SHP77 treated with DMSO at 0.1 percent for 48 hours (cell line): Measurements from ENCODE around the gene TSPAN12.
A peak's percentile ranks its signal among the peaks of the same experiment; 100 is the strongest.
"Not testable (repeated sequence)": the region's sequence is repeated elsewhere in the genome, so short reads cannot be mapped to it uniquely, and the experiment has no call there.

ENCODE experiments used
- DNase-seq: peaks from one replicate; lab custom pipeline; 2025; lab: John Stamatoyannopoulos, UW

Gene TSPAN12

DNA sequence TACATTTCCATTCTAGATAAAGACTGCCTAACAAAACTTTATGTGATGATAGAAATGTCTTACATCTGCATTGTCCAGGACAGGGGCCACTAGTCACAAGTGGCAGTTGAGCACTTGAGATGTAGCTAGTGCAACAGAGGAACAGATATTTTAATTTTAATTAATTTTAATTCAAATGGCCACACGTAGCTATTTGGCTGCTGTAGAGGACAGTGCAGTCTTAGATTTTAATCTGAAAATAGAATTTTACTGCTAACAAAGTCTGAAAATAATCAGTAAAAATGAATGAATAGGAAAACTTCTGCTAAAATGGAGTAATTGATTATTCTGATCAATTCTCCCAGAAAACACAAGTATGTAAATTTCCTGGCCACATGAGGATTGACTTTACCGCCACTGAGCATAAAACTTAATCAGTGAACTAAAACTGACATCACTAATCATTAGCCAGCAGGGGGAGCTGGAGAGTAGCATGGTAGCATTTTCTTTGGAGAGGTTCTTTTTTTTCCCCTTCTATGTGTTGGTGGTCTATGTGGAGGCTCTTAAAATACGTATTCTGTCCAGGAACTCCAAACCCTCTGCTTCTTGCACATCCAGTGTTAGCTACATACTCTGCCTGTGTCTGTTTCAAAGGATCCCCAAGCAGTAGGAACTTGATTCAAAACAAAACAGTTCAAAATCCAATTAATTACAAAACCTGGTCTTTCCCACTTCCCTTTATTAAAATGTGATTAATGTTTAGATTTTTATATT, 52.1 kb downstream of the TSPAN12 start:
- peak; percentile 39 for DNase-seq

DNA sequence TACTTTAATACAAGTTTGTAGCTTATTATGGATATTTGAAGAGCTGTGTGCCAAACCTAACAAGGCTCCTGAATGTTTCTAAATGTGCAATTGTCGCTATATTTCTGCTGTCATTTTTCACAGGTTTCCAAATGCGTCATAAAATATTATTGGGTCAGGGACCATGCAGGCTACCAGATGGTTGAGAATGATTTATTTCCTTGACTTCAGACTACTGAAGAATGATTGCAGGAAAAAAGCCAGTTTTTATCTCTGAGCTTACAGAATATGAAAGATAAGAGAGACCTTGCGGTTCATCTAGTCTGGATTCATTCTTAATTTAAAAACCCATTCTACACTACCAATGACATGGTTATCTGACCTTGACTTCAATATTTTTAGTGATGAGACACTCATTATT, 55.2 kb downstream of the TSPAN12 start:
- DNase-seq = no peak

DNA sequence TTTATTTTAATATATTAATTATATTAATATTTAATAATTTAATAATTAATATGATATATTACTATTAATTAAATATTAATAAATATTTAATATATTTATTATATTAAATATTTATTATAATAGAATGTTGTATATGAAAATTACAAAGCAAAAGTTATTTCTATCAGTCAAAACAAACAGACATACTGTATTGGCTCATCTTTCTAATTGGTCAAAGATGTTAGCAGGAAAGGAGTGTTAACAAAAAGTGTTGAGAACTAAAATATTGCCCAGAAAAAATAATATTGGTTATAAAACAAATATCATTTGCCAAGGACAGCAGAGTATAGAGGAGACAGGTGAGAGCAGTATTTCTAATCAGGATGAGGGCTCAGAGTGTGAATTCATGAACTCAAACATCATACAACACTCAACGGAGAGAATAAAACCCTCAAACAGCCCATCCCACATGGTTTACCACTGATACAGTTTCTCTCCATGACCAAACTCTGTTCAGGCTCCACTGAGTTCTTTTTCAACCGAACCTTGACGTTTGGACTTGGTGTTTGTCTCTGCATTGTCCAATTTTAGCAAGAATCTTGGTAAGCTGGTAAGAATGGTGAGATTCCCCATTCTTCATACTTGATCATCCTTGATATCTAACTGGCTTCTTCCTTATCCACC, 58.0 kb downstream of the TSPAN12 start:
- DNase-seq = no peak

DNA sequence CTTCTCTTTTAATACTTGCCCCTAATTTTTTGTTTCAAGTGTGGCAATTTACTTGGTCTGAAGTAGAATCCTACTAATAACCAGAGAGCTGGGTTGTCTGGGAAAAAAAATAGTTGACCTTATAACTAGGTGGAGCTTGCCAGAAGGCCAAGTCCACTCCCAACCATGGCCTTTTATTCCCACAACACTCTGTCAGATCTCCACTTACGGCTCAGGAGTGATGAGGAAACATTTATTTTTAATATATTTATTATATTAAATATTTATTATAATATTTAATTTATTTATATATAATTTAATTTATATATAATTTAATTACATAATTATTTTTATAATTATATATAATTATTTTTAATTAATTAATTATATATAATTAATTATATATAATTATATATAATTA, 58.8 kb downstream of the TSPAN12 start:
- no peak for DNase-seq

DNA sequence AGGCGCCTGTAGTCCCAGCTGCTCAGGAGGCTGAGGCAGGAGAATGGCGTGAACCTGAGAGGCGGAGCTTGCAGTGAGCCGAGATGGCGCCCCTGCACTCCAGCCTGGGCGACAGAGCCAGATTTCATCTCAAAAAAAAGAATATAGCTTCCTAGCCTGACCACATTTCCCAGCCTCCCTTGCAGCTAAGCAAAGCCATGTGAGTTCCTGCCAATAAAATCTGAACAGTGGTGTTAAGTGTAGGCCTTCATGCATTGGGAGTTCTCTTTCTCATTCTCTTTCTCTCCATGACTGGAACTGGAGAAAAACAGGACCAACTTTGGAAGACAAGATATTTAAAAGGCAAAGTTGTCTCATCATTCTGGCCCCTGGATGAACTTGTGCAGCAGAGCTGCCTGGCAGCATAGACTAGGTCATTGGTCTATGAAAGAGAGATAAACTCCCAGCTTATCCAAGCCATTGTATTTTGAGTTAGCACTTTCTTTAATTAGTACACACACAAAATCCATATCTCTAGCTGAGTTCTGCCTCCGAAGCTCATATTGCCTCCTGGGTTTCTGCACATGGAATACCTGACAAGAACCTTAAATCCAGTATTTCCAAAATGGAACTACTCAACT, 60.8 kb downstream of the TSPAN12 start:
- DNase-seq = no peak

DNA sequence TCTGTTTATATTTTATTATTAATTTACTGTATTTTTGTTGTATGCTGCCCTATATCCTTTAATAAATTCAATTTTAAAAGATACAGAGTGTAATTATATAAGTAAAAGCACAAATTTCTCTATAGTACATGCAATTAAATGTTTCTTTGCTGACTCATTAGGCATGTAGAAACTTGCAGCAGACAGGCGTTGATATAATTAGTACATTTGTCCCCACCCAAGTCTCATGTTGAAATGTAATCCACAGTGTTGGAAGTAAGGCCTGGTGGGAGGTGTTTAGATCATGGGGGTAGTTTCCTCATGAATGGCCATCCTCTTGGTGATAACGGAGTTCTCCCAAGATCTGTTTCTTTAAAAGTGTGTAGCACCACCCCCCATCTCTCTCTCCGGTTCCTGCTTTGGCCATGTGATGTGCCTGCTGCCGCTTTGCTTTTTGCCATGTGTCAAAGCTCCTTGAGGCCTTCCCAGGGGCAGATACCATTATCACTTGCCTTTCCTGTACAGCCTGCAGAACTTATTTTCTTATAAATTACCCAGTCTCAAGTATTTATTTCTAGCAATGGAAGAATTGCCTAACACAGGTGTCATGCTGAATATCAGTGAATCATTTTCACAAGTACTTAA, 63.7 kb downstream of the TSPAN12 start:
- no peak for DNase-seq

DNA sequence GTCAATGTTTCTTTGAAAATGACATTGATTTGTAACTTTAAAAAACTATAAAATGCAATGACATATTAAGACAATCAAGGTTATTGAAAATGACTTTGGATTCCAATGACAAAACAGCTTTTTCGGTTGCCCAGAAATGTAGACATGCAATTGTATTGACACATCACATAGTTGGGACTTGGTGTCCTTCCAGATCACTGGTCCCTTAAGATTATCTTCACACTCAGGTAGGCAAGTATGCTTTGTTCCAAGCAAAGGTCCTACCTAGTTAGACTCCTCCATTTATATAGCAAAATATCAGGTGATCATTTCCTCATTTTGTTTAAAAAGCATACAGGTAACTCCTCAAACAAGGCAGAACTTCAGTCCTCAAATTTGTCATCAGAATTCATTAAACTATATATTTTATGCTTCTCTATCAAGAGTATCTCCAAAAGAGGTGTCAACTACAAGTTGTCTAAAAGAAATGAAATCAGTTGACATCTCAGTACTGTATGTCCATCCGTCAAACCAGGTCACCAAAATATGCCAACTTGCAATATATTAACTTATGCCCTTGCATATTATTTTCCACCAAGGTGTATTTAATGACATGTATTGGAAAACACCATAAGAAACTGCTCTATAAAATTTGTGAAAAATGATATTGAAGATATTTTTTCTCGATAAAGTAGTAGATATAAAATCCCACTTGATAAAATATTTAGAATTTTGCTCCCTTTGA, 64.6 kb downstream of the TSPAN12 start:
- no peak for DNase-seq

DNA sequence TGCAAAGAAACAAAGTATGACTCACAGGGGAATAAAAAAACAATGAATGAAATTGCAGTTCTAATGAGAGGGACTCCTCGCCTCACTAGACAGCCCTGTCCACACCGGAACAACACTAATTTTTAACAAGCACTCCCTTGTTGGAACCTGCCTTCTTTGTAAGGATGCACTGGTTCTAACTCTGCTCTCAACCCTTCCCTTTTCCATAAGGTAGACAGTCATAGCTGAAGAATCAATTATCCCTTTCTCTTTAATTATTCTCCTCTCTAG, 65.1 kb downstream of the TSPAN12 start:
- DNase-seq = no peak

DNA sequence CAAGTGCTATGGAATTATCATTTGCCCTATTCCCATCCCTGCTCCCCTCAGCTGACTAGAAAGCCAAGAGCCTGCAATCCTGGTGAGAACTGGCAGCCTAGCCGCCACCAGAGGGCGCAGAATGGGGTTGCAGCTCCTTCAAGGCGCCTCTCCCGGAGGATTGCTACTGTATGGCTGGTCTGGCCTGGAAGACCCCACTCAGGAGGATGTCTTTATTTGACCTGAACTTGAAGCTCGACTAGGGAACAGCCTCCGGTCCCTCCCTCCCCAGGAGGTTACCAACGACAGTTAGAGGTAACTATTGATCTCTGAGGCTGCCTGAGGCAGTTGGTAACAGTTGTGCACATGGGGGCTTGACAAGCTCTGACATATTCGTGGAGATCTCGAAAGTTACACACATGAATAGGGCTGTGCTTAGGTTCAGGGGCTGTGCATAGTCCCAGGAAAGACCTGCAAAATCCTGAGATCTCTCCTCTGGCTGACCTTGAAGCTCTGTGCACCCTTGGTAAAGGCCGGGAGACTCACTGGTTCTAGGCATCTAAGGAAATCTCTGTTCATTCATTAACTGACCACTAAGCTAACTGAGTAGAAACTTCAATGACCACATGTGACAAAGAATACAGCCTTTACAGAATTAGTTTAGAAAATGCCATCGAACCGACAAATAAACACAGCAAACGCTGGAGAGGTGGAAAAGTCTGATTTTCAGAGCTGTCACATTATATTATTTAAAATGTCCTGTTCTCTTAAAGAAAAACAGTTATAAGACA, 65.7 kb downstream of the TSPAN12 start:
- no peak for DNase-seq

DNA sequence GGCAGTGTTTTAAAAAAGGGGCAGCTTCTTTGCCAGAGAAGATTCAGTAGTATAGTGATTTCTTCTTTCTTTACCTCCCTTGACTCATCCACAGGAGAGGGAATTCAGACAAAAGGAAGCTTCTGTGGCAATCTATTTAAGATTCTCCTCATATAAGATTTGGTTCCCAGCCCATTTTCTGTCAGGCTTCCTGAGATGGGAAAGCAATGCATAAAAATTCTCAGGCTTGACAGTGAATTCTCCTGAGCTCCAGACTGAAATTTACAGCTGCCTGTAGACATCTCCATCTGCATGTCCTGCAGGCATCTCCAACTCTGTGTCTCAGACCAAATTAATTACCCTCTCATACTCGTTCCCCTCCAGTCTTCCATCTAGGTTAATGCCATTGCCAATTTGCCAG, 72.8 kb downstream of the TSPAN12 start:
- DNase-seq = no peak

DNA sequence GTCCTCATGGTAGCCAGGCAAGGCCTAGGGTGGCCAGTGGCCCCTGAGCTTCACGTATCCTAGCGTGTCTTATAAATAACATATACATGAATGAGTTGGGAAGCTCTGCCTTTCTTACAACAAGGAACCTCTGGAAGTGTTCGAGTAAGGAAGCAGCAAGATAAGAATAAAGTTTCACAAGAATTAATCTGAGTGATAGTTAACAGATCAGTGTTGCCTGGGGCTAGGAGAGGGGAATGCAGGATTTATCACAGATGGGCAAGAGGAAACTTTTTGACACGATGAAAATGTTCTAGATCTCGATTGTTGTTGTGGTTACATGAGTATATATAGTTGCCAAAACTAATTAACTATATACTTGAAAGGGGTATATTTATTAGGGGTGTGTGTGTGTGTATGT, 74.2 kb downstream of the TSPAN12 start:
- no peak for DNase-seq

DNA sequence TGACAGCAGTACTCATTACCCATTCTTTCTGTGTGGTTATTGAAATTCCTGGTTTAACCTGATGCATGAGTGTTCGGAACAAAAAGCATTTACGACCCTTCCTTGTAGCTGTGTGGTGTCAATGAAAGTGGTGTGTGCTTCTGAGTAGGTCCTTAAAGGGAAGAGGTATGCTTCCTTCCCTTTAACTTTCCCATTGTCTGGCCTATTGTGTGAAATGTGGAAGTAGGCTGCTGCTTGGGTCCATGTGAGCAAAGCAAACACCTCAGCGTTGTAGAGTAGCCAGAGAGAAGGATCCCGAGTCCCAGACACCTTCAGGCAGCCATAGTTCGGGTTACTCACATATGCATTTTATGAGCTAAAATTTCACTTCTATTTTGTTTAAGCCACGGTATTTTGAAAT, 74.7 kb downstream of the TSPAN12 start:
- no peak for DNase-seq

DNA sequence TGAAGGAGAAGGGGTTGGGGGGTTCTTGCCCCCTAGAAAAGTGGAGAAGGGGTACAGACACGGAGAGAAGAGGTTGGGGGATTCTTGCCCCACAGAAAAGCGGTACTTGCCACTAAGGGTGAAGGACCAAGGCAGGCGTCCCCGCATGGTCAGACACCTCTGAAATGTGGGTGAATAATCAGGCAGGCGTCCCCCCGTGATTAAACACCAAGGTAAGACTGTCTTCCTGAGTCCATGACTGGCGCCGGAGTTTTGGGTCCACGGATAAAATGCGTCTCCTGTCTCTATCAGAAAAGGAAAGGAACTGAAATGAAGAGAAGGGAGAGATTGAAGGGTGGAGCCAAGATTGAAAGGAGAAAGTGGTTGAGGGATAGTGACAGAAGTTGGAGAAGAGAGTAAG, 76.0 kb downstream of the TSPAN12 start:
- DNase-seq = not testable (repeated sequence)

DNA sequence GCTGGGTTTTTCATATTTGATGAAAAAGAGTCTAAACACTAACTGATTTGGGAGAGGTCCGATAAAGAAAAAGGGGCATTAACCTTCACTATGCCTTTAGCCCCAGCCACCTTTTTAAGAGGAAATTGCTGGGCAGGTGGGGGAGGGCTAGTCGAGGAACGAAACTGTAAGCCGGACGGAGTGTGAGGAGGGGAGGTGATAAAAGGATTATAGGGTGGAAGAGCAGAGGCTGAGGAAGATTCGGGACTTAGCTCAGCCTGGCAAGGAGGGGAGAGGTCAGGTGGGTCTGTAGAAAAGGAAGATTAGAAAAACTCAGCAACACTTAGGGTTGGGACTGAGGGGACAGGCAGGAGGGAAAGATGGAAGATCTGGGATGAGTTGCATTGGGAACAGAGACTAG, 77.0 kb downstream of the TSPAN12 start:
- DNase-seq = no peak

DNA sequence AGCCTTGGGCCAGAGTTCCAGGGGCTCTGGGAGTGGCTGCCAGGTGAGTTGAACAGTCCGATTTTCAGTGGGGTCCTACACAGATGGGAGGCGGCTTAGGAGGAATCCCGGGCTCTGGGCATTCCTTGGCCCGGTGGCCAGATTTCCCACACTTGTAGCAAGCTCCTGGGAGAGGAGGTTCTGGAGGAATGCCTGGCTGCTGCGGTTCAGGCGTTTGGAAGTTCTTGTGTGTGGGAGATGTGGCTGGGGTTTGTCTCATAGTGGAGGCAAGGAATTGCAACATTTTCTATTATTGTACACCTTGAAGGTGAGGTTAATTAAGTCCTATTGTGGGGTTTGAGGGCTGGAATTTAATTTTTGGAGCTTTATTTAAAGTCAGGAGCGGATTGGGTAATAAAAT, 77.5 kb downstream of the TSPAN12 start:
- not testable (repeated sequence) for DNase-seq

DNA sequence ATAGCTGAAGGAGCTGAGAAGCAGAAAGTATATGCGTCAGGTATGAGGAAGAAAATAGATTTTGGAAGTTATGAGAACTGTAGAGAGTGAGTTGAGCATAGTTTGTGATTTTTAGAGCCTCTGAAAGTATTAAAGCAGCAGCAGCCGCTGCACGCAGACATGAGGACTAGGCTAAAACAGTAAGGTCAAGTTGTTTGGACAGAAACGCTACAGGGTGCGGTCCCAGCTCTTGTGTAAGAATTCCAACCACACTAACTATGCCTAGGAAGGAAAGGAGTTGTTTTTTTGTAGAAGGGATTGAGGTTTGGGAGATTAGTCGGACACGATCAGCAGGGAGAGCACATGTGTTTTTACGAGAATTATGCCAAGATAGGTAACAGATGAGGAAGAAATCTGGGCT, 78.9 kb downstream of the TSPAN12 start:
- DNase-seq = not testable (repeated sequence)

DNA sequence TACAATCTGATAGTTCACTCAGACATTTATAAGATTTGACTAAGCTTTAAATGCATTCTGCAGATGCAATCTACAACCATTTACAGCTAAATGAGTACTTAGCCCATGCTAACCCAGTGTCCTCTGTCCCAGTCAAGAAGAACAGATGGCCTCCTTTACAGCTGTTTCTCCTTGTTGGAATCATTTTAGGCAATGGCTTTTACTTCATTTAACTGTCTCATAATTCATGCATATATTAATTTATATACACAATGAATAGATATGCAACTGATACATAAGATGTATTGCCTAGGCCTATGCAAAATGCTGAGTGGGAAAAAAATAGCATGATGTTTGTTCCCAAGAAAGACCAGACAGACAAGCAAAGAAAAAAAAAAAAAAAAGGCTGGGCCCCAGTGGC, 82.2 kb downstream of the TSPAN12 start:
- DNase-seq = no peak

DNA sequence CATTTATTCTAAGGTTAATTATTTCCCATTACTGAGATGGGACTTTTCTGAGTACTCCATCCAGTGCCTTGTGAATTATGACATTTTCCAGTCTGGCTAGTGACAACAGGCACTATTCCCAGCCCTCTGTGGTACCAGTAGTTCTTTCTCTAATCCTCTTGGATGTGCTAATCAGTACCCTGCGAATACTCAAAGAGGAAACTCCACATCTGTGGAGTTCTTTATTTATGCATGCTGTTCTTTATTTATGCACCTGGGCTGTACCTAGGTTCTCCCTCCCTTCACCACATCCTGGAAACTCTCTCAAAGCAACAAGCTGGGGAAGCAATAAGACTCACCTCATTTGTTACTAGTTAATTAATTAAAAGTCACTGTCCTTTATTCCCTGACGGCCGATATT, 83.5 kb downstream of the TSPAN12 start:
- DNase-seq = no peak

DNA sequence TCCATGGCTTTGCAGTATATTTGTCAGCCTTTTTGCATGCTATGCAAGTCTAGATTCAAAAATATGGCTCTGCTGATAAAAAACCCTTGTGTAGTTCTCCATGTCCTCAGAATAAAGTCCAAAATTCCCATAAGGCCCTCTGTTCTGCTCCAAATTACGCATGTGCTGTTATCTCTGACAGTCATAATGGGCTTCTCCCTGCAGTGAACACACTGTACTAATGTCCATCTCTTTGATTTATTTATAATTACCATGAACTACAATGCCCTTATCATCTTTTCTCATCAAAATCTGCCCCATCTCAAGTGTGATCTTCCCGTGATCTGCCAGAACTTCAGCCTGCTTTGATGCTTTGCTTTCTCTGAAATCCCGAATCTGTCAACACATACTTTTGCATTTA, 87.7 kb downstream of the TSPAN12 start:
- no peak for DNase-seq

DNA sequence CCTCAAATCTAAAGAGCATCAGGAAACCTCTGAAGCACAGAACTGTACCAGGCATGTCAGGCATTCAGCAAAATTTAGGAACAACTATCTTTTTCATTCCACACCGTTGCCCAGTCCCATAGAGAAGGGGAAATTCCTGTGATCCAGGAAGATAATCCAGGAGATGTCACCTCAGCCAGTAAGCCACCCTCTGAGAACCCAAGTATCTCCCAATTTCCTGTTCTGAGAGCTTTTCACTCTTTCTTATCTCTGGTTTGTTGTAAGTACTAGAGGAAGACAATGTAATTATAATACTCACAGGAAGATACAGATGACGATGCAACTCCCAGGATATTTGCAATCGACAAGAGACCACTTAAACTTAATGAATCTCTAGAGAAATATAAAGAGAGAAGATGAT, 97.1 kb downstream of the TSPAN12 start:
- DNase-seq = no peak

DNA sequence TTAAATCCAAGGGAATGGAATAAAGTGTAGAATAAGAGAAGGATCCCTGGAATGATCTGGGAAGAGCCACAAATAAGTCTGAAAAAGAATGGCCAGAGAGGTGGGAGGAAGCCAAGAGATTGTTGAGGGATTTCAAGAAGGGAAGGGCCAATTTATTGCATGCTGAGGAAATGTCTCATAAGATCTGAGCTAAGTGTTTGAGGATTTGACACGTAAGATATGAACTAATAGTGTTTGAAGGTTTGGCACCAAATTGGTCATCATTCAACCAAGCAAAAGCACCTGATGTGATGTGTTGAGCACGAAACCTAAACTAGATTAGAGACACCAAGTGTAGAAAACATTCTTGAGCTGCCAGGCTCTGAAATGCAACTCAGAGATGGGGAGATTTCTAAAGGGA, 97.9 kb downstream of the TSPAN12 start:
- DNase-seq = no peak

DNA sequence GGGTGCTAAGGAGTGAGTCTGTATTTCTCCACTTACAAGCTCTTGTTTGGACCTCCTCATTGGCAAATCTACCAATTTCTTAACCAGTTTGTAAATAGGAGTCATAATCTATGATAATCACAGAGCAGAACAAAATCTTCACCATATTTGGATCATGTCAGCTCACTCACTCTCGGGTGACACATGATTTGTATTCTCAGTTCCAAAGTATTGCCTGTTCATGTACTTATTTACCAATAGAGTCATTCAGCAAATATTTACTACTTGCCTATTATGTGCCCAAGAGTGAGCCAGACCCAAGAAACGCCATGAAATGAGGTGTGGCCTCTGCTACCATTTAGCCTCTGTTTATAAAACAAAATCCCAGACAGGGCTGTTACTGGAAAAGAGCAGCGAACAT, 114.8 kb downstream of the TSPAN12 start:
- DNase-seq = no peak
